GM12872 (cell line): ENCODE results near the gene AIF1.

Experiments
- TF ChIP-seq, protein P1 (sequence below): IDR thresholded peaks from 3 replicates; pipeline ENCODE4 v1.5.1; 2011; ENCODE audit warnings: low read depth, mild to moderate bottlenecking, low read length, moderate library complexity; ENCODE audit not compliant: insufficient read depth

The AIF1 gene

DNA sequence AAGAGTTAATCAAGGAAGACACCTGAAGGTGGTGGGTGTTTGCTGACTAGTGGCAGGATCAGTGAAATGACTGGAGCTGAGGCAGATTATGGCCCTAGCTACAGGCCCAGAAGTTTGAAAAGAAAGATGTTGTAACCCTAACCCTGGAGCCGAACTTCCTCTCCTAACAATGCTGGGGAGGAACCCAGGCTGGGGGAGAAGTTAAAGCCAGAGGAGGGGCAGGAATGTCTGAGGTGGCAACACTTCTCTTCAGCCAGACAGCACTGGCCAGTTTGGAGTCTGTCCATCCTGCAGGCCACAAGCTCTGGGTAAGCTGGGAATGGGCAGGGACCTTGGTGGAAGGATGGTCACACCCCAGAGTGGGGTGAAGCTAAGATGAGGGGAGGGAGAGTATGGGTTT lies 29.0 kb upstream of the AIF1 start, which contains the start of gene LST1:
Gene LST1, plus strand, starts transcription at position 270 of the 400 bp plus-strand sequence. CDS start 1,023 bp downstream, outside the sequence.
- TF ChIP-seq, protein P1, sequence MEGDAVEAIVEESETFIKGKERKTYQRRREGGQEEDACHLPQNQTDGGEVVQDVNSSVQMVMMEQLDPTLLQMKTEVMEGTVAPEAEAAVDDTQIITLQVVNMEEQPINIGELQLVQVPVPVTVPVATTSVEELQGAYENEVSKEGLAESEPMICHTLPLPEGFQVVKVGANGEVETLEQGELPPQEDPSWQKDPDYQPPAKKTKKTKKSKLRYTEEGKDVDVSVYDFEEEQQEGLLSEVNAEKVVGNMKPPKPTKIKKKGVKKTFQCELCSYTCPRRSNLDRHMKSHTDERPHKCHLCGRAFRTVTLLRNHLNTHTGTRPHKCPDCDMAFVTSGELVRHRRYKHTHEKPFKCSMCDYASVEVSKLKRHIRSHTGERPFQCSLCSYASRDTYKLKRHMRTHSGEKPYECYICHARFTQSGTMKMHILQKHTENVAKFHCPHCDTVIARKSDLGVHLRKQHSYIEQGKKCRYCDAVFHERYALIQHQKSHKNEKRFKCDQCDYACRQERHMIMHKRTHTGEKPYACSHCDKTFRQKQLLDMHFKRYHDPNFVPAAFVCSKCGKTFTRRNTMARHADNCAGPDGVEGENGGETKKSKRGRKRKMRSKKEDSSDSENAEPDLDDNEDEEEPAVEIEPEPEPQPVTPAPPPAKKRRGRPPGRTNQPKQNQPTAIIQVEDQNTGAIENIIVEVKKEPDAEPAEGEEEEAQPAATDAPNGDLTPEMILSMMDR: no peak

DNA sequence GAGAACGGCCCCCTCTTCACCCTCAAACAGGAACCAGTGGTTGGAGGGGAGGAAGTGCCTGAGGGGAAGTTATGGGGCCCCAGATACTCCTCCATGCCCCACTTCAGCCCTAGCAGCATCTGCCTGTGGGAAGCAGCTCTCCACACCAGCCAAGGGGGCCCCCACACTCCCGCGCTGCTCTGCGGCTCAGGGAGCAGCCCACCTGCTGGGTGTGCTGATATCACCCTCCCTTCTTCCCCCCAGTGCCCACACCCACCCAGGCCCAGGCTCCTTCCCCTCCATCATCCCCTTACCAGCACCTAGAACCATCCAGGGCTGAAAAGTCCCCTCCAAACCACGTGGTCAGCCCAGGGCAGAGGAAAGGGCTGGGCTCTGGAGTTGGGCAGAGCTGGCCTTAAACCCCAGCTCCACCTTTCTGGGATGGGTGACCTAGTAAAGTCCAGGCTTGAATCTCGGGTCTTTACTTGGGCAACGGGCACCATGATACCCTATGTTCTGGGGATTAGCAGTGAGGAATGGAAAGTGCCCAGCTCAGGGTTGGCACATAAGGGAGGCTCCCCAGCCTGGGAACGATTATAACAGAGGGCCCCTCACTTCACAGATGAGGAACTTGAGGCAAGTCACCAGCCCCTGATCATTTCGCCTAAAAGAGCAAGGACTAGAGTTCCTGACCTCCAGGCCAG lies 28.3 kb upstream of the AIF1 start:
- TF ChIP-seq, protein P1: no peak

DNA sequence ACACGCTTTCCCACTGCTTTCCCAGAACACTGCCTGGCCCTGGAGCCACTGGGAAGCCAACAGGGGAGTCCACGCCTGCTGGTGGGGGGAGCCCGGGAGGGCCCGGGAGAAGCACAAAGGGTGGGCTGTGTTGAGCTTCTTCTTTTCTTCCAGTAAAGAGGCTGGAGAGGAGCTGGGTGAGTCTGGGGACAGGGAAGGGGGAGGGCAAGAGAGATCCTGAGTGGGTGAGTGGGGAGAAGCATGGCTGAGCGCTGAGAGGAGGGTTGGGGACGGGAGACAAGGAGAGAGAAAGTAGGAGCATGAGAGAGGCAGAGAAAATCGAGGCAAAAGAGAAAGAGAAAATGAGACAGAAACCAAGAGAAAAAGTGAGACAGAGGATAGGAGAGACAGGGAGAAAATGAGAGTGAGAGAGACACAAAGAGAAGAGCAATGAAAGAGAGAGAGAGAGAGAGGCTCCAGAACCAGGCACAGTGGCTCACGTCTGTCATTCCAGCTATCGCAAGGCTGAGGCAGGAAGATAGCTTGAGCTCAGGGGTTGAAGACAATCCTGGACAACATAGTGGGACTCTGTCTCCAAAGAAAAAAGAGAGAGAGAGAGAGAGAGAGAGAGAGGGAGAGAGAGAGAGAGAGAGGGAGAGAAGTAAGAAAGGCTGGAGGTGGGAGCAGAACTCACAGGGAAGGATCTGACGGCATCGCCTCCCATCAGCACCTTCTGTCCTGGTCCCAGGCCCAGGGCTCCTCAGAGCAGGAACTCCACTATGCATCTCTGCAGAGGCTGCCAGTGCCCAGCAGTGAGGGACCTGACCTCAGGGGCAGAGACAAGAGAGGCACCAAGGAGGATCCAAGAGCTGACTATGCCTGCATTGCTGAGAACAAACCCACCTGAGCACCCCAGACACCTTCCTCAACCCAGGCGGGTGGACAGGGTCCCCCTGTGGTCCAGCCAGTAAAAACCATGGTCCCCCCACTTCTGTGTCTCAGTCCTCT lies 26.9 kb upstream of the AIF1 start:
- TF ChIP-seq, protein P1: no peak

DNA sequence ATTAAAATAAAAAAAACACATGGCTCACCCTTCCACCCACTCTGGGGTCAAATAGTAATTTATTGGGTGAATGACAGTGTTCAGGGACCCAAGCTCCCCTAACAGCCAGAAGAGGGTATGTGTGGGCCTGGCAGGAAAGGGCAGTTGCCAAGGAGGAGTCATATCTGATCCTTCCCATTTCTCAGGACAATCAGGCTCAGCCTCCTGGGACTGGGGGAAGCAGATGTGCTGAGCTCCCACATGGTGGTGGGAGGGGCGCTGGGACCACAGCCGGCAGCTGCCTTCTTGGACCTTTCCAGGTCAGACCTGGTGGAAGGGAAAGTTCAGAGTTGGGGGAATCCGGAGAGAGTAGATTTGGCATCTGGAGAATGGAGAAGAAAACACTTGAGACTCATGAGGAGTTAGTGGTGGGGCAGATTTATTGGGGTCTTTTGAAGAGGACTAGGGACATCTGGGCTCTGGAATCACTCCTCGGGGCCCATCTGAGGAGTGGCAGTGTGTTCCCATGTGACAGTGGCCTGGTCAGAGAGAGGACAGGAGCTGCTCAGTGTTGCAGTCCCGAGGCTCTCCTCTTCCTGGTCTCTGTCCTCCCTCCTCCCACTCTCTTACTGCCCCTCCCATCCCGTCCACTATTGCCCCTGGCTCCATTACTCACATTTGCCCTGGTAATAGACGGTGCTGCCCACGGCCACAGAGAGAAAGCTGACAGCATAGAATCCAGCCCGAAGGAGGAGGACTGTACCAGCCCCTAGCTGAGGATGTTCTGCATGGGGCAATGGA lies 26.0 kb upstream of the AIF1 start:
- TF ChIP-seq, protein P1: no peak

DNA sequence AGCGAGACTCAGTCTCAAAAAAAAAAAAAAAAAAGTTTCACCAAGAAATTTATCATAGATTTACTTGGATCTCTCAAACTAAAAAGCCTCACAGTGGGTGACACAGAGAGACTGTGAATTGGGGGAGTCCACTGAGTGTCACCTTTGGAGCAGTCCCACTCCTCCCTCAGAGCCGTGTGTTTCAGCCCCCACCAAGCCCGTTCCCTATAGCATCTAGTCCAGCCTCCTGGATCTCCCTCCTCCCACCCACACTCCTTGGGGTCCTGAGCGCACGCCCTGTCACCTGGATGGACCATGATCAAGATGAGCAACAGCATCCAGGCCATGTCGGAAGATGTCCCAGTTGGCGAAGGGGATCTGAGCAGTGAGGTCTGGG lies 22.6 kb upstream of the AIF1 start:
- TF ChIP-seq, protein P1: no peak

DNA sequence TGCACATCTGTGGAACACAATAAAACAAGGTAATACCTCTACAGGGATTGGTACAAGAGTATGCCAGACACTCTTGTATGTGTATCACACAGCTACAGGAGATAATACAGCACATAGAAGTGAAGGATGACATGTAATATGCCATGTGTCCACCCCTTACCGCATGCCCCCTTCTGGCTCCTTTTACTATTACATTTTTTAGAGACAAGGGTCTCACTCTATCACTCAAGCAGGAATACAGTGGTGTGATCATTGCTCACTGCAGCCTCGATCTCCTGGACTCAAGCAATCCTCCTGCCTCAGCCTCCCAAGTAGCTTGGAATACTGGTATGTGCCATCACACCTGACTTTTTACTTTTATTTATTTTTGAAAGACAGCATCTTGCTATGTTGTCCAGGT lies 18.0 kb upstream of the AIF1 start:
- TF ChIP-seq, protein P1: peak; percentile 64

DNA sequence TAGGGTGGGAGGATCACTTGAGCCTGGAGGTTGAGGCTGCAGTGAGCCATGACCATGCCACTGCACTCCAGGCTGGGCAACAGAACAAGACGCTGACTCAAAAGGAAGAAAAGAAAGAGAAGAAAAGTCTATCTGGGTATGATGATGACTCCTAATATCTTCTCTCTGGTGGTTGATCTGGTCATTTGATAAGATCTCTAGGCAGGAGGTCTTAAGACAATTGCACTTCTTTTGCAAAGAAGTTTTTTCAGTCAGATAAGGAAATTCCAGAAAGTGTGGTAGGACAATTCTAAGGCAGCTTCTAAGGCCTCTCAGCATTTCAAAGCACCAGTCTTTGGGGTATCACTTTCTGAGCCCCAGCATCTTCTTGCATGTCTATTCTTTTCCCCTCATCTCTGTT lies 7.7 kb upstream of the AIF1 start:
- TF ChIP-seq, protein P1: no peak
